Renal pelvis (tissue), 3 donors: ENCODE results near the gene OR6X1. TPM values are rescaled to one million over a fixed set of nuclear protein-coding genes. Genes with fewer than 3 reads are reported as not detected.

Experiments used
- polyA plus RNA-seq, 3 donors: library from polyadenylated mRNA; unstranded; fragments of 120-200 nt; gene quantifications; one replicate each; pipeline ENCODE4 v1.2.1, GENCODE V29; 2013; ENCODE audit not compliant: insufficient read length in 3 of 3

Gene OR6X1
- polyA plus RNA-seq, 3 donors: not detected

Other genes with a start within 250 kb of the OR6X1 start
- 1 to 10 TPM; 1.4 to 2.1 (median 1.6) TPM for gene SCN3B, start 99.9 kb downstream of the OR6X1 start, polyA plus RNA-seq
- gene ZNF202, start 12.9 kb downstream of the OR6X1 start, polyA plus RNA-seq: 10 to 100 TPM; 16.5 to 24.2 (median 19.5) TPM
- gene OR6M1, start 51.8 kb upstream of the OR6X1 start, polyA plus RNA-seq: not detected
- not detected for gene TMEM225, start 131.2 kb upstream of the OR6X1 start, polyA plus RNA-seq
- not detected for gene OR8D4, start 147.6 kb upstream of the OR6X1 start, polyA plus RNA-seq
- not detected for gene OR4D5, start 185.1 kb upstream of the OR6X1 start, polyA plus RNA-seq
- not detected for gene OR6T1, start 189.3 kb upstream of the OR6X1 start, polyA plus RNA-seq
- not detected for gene OR10S1, start 223.3 kb upstream of the OR6X1 start, polyA plus RNA-seq
- not detected for gene OR10G6, start 240.6 kb upstream of the OR6X1 start, polyA plus RNA-seq